HG03135 (cell line): Measurements from ENCODE around the gene TRAFD1.
"Not testable (repeated sequence)": the region's sequence is repeated elsewhere in the genome, so short reads cannot be mapped to it uniquely, and the experiment has no call there.

Experiments
- ATAC-seq: cut with Tn5 transposase; IDR thresholded peaks from one replicate; pipeline ENCODE4 v1.9.1; 2021; ENCODE audit warnings: mild to moderate bottlenecking, moderate library complexity; ENCODE audit not compliant: unreplicated experiment

The TRAFD1 gene

GRCh38 chr12:112158461-112159145 is 33.2 kb downstream of the TRAFD1 start:
- ATAC-seq: not testable (repeated sequence)

GRCh38 chr12:112159146-112159541 is 33.8 kb downstream of the TRAFD1 start:
- no peak for ATAC-seq

GRCh38 chr12:112160611-112161010 is 35.3 kb downstream of the TRAFD1 start:
- ATAC-seq: no peak

- ATAC-seq: no peak
These were observed 36.4 kb downstream of the TRAFD1 start for GRCh38 chr12:112161711-112162110.

GRCh38 chr12:112162241-112162790 is 37.0 kb downstream of the TRAFD1 start:
- no peak for ATAC-seq

GRCh38 chr12:112163056-112163455 is 37.7 kb downstream of the TRAFD1 start:
- ATAC-seq: no peak

- no peak for ATAC-seq
These were observed 38.2 kb downstream of the TRAFD1 start for GRCh38 chr12:112163471-112163991.

- ATAC-seq: no peak
These were observed 38.8 kb downstream of the TRAFD1 start for GRCh38 chr12:112164011-112164660.

- no peak for ATAC-seq
These were observed 40.3 kb downstream of the TRAFD1 start for GRCh38 chr12:112165624-112166023.

- no peak for ATAC-seq
These were observed 41.0 kb downstream of the TRAFD1 start for GRCh38 chr12:112166051-112167015.

GRCh38 chr12:112167031-112167461 is 41.7 kb downstream of the TRAFD1 start:
- no peak for ATAC-seq

GRCh38 chr12:112167718-112168525 is 42.6 kb downstream of the TRAFD1 start:
- ATAC-seq: no peak

- no peak for ATAC-seq
These were observed 43.2 kb downstream of the TRAFD1 start for GRCh38 chr12:112168561-112168971.

GRCh38 chr12:112169161-112169872 is 44.0 kb downstream of the TRAFD1 start:
- no peak for ATAC-seq

GRCh38 chr12:112169966-112170365 is 44.6 kb downstream of the TRAFD1 start:
- no peak for ATAC-seq

- ATAC-seq: no peak
These were observed 45.0 kb downstream of the TRAFD1 start for GRCh38 chr12:112170376-112170775.

GRCh38 chr12:112170971-112171596 is 45.7 kb downstream of the TRAFD1 start:
- ATAC-seq: no peak

GRCh38 chr12:112172556-112173324 is 47.4 kb downstream of the TRAFD1 start:
- ATAC-seq: no peak
